Measurements from ENCODE around the gene AGK.

- TF ChIP-seq, protein P1, sequence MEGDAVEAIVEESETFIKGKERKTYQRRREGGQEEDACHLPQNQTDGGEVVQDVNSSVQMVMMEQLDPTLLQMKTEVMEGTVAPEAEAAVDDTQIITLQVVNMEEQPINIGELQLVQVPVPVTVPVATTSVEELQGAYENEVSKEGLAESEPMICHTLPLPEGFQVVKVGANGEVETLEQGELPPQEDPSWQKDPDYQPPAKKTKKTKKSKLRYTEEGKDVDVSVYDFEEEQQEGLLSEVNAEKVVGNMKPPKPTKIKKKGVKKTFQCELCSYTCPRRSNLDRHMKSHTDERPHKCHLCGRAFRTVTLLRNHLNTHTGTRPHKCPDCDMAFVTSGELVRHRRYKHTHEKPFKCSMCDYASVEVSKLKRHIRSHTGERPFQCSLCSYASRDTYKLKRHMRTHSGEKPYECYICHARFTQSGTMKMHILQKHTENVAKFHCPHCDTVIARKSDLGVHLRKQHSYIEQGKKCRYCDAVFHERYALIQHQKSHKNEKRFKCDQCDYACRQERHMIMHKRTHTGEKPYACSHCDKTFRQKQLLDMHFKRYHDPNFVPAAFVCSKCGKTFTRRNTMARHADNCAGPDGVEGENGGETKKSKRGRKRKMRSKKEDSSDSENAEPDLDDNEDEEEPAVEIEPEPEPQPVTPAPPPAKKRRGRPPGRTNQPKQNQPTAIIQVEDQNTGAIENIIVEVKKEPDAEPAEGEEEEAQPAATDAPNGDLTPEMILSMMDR (IDR thresholded peaks at IDR 0.05; ENCODE audit: low read depth, low read length) = no peak
- no peak for TF ChIP-seq POLR2A (IDR thresholded peaks at IDR 0.05; ENCODE audit: extremely low read depth, insufficient read length)
These were observed 38.9 kb downstream of the AGK start for GRCh38 chr7:141590071-141590470.
